ENCODE measurements around the gene GMEB2.
"Not testable (repeated sequence)": the region's sequence is repeated elsewhere in the genome, so short reads cannot be mapped to it uniquely, and the experiment has no call there.

GMEB2 gene

GRCh38 chr20:63639093-63639975 is 12.4 kb upstream of the GMEB2 start:
- DNase-seq (ENCODE audit: low spot score): no peak

GRCh38 chr20:63636752-63637628 is 10.1 kb upstream of the GMEB2 start:
- no peak for DNase-seq (ENCODE audit: low spot score)

DNA sequence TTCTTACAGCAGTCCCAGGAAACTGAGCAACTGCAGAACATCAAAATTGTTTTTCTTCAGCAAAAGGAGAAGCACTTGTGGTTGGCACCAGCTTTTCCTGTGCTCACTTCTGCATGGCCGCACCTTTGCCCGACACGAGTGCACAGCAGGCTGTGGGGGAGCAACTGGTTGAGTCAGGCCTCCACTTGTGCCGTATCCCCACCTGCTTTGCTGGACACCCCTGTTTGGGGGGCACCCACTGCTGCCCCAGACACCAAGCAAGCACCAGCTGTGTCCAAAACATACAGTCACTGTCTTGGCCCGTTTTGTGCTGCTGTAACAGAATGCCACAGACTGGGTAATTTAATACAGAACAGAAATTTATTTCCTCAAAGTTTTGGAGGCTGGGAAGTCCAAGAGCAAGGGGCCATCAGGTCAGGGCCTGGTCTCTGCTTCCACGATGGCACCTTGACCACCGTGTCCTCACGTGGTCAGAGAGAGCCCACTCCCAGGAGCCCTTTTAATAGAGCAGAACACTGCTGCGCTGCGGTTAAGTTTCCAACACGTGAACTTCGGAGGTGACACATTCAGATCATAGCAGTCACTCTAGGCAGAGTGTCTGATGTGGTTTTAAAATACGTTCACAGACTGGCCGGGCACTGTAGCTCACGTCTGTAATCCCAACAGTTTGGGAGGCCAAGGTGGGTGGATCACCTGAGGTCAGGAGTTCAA is 8.7 kb upstream of the GMEB2 start:
- no peak for DNase-seq (ENCODE audit: low spot score)

DNA sequence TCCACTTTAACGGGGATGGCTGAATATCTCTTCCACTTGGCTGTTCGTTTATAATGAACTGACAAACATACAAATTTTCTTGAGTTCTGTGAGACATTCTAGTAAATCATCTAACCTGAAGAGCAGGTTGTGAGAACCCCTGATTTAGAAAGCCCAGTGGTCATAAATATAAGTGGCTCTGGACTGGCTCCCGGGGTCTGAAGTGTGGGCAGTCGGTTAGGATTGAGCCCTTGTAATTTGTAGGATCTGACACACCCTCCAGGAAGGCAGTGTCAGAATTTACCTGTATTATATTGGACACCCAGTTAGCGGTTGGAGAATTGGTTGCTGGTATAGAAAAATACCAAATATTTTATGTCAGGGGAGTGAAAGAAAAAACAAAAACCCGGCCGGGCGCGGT is 6.8 kb upstream of the GMEB2 start:
- no peak for DNase-seq (ENCODE audit: low spot score)

GRCh38 chr20:63631426-63631825 is 4.5 kb upstream of the GMEB2 start:
- not testable (repeated sequence) for DNase-seq (ENCODE audit: low spot score)

GRCh38 chr20:63630956-63631355 is 4.1 kb upstream of the GMEB2 start:
- not testable (repeated sequence) for DNase-seq (ENCODE audit: low spot score)

- peak; percentile 94 for DNase-seq (ENCODE audit: low spot score)
These were observed 1.5 kb upstream of the GMEB2 start for GRCh38 chr20:63628246-63628975.

DNA sequence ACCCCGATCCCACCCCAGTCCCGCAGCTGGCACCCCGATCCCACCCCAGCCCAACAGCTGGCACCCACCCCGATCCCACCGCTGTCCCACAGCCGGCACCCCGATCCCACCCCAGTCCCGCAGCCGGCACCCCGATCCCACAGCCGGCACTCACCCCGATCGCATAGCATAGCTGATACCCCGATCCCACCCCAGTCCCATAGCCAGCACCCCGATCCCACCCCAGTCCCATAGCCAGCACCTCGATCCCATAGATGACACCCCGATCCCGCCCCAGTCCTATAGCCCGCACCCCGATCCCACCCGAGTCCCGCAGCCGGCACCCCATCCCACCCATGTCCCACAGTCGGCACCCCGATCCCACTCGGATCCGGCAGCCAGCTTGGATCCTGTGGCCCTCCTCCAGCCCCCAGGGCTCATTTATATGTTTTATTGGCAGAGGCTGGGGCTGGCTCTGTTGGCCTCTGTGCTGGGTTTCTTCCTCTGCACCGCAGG is 897 bp upstream of the GMEB2 start:
- DNase-seq (ENCODE audit: low spot score): no peak

DNA sequence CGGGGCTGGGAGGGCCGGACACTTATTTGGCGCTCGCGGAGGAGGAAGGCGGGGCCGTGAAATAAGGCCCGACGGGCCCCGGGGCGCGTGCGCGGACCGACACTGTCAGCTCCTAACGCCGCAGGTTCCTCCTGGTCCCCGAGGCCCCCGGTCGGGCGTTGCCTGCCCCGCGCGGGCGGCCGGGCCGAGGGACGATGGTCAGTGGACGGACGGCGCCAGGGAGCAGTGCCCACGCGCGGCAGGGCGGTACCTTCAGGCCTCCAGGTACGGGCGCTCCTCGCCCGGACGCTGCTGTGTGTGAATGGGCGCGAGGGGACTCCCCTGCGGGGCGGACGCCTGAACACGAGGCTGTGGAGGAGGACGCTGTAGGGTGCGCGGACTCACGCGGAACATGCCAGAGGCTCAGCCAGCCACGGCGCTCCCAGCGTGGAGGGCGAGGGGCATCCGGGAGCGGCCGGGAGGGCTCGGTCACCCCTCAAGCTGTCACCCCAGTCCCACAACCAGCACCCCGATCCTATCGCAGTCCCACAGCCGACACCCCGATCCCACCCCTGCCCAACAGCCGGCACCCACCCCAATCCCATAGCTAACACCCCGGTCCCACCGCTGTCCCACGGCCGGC is 339 bp upstream of the GMEB2 start:
- peak; percentile 99 for DNase-seq (ENCODE audit: low spot score)

- no peak for DNase-seq (ENCODE audit: low spot score)
These were observed 1.0 kb downstream of the GMEB2 start for GRCh38 chr20:63625771-63626423.

- DNase-seq (ENCODE audit: low spot score): peak; percentile 83
These were observed 2.4 kb downstream of the GMEB2 start for GRCh38 chr20:63624486-63624885.

DNA sequence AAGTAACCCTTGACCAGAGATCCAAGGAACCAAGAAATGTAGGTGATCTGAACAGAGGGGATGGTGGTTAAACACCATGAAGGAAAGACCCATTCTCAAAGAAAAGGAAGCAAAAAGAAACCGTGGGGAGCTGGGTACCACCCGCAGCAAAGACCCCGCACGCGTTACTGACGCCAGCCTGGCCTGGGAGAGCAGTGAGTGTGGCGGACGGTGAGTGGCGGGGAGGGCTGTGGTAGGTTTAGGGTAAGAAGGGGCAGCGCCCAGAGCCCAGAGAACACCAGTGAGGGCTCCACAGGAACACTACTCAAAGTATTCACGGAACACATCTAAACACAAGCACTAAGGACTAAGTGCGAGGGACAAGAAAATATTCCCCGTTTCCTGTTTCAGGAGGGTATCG is 4.2 kb downstream of the GMEB2 start:
- DNase-seq (ENCODE audit: low spot score): no peak

- no peak for DNase-seq (ENCODE audit: low spot score)
These were observed 4.8 kb downstream of the GMEB2 start for GRCh38 chr20:63622096-63622495.

GRCh38 chr20:63620991-63621390 is 5.9 kb downstream of the GMEB2 start:
- no peak for DNase-seq (ENCODE audit: low spot score)

DNA sequence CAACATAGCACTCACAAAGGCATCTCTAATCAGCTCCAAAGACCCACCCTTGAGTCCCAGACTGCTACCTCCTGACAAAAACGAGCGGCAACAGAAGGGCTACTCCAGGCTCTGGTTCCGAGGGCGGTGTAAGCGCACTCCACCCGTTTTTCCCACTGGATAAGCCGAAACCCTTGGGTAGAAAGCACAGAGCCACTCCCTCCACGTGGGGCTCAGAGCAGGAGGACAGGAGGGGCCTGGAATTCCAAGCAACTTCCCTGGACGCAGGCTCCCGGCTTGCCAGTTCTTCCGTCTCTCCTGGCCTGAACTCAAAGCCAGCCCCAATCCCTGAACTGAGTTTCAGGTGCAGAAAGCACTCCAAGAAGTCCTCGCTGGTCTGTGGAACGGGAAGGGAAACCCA is 7.4 kb downstream of the GMEB2 start:
- DNase-seq (ENCODE audit: low spot score): no peak

DNA sequence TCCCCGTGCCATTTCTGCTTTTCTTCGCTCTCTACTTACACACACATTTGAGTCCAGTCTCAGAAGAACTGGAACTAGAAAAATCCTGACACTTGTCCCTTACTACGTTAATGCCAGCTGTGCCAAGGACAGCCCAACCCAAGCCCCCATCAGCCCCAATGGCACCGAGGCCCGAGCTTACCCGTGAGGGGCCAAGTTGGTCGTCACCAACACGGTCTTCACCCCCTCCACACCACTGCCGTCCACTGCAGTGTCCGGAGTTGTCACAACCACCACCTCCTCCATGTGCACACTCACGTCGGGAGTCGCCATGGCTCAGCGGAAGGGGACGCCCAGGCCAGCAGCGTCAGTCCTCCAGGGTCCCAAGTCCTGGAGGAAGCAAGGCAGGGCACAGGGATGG is 7.8 kb downstream of the GMEB2 start:
- no peak for DNase-seq (ENCODE audit: low spot score)

DNA sequence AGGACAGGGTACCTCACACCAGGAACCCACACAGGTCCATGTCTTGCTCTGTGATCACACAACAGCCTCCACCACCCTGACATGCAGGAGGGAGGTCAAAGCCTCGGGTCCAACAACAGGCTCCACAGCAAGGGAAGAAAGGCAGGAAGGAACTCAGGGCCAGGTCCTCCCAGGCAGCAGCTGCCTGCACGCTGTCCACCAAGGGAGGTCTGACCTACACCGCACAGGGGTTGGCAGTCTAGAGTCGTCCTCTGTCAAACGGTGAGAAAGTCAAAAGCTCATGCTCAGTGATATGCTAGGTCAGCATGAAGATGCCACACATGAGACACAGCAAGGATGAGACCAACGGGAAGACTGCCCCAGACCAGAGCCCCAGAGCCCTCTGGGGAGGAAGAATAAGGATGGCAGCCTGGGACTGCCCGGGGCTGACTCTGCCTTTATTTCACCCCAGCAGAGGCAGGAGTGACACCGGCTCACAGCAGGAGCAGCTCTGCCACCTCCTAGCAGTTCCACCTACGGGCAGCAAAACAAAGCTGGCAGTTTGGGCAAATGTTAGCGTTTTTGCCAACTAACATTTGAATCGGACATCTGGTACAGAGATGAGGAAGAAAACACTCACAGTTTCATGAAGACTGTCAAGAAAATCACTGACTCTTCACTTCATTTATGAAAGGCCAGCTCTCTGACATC is 8.5 kb downstream of the GMEB2 start:
- no peak for DNase-seq (ENCODE audit: low spot score)

DNA sequence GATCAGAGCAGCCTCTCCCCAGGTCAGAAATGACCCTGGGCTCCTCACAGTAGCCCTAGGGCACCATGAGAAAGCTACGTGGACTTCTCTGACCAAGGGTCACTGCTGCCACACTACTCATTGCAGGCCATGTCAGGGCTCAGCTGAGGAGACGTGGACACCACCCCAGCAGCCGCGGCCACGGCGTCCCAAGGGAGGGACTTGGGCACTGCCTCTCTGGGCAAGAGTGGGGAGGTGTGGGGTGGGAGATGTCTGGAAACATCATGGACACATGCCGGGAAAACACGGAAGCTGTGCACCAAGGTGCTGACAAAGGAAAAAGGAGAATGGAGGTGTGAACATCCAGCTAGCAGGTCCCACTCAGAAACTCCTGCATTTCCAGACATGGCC is 9.0 kb downstream of the GMEB2 start:
- DNase-seq (ENCODE audit: low spot score): no peak

- no peak for DNase-seq (ENCODE audit: low spot score)
These were observed 9.6 kb downstream of the GMEB2 start for GRCh38 chr20:63617092-63617875.
